IgD-negative memory B cell (primary cell): Measurements from ENCODE around the gene MYH7. TPM values are rescaled to one million over a fixed set of nuclear protein-coding genes. Genes with fewer than 3 reads are reported as not detected.
"Not testable (repeated sequence)": the region's sequence is repeated elsewhere in the genome, so short reads cannot be mapped to it uniquely, and the experiment has no call there.

Source experiments
- H3K27ac Mint-ChIP-seq, 3 donors: one replicate each; pipeline ENCODE4 v1.8.0; 2020 to 2022; ENCODE audit warnings: mild to moderate bottlenecking in 3 of 3, mixed read lengths in 3 of 3, moderate library complexity in 1 of 3
- H3K27me3 Mint-ChIP-seq: one replicate; pipeline ENCODE4 v1.8.0; 2021; ENCODE audit warnings: mixed read lengths
- H3K36me3 Mint-ChIP-seq: one replicate; pipeline ENCODE4 v1.8.0; 2020; ENCODE audit warnings: mild to moderate bottlenecking, mixed read lengths
- H3K4me1 Mint-ChIP-seq, 3 donors: one replicate each; pipeline ENCODE4 v1.8.0; 2020 to 2022; ENCODE audit warnings: mixed read lengths in 3 of 3, mild to moderate bottlenecking in 1 of 3
- H3K4me3 Mint-ChIP-seq, 4 donors: one replicate each; pipeline ENCODE4 v1.8.0; 2020 to 2022; ENCODE audit warnings: mild to moderate bottlenecking in 4 of 4, mixed read lengths in 4 of 4, moderate library complexity in 3 of 4
- H3K9me3 Mint-ChIP-seq, 3 donors: one replicate each; pipeline ENCODE4 v1.8.0; 2020 to 2021; ENCODE audit warnings: mixed read lengths in 3 of 3, mild to moderate bottlenecking in 1 of 3
- polyA plus RNA-seq: library from polyadenylated mRNA; unstranded; fragments of 300-500 nt; fragmentation: Illumina TruSeq; gene quantifications from one replicate; pipeline ENCODE4 v1.2.3, GENCODE V29; 2021

Gene MYH7
- polyA plus RNA-seq, 1 donor from 2014 or later = not detected

GRCh38 chr14:23400496-23401149 lies 34.8 kb downstream of the MYH7 start:
- not testable (repeated sequence) for H3K36me3 Mint-ChIP-seq, H3K4me1 Mint-ChIP-seq, H3K27ac Mint-ChIP-seq, H3K9me3 Mint-ChIP-seq, H3K4me3 Mint-ChIP-seq
- peaks cover 21% of the 10 kb centered on the region for H3K27me3 Mint-ChIP-seq

DNA sequence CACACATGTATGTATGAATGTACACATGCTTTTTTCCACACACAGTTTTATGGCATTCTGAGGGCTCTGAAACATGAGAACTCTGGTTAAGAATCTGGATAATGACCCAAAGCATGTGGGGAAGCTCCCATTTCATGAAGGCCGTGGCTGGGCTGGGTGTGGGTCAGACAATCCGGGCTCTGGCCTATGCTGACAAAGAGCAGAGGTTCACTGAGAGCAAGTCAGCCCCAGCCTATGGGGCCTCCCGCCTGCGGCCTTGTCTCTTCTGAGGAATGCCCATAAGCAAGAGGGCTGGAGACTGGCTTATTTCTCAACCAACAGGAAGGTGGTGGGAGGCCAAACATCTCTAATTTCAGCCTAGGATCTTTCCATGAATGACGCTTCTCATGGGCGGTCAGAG lies 35.9 kb downstream of the MYH7 start:
- H3K27ac Mint-ChIP-seq = no peak overlapping the region
- peaks cover 0 to 2% (median 0%) of the 10 kb centered on the region in 3 donors for H3K4me1 Mint-ChIP-seq
- H3K4me3 Mint-ChIP-seq = no peak overlapping the region
- no peaks in the 10 kb centered on the region for H3K36me3 Mint-ChIP-seq
- peaks cover 11% of the 10 kb centered on the region for H3K27me3 Mint-ChIP-seq
- no peaks in the 10 kb centered on the region for H3K9me3 Mint-ChIP-seq

DNA sequence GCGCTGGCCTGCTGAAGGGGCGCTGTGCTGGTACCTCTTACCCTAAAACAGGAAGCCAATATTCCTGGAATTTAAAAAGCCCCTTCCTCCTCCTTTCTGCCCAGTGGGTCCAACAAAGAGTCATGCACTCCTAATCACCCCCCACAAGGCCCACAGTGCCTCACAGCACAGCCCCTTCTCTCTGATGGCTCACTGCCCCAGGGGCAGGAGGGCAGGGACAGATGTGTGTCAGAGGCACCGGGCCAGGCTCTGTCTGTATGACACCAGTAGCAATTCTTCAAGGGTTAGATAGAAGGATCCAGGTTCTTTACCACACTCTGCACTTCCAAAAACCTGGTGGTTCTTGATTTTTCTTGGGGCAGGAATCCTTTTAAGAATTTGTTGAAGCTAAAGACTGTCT lies 36.3 kb downstream of the MYH7 start:
- Mint-ChIP-seq H3K36me3 (no peaks in the 10 kb centered on the region), H3K27me3 (peaks cover 11% of the 10 kb centered on the region), H3K9me3 (no peaks in the 10 kb centered on the region), H3K4me1 (peaks cover 0 to 2% (median 0%) of the 10 kb centered on the region in 3 donors), H3K4me3 (no peak overlapping the region), H3K27ac (peak overlapping the region in 1 of 3 donors; percentile 27)

GRCh38 chr14:23398348-23398747 lies 37.1 kb downstream of the MYH7 start:
- Mint-ChIP-seq H3K36me3 (no peaks in the 10 kb centered on the region), H3K4me3 (no peak overlapping the region), H3K9me3 (no peaks in the 10 kb centered on the region), H3K4me1 (peaks cover 0 to 2% (median 0%) of the 10 kb centered on the region in 3 donors), H3K27ac (peak overlapping the region in 1 of 3 donors; percentile 27), H3K27me3 (peaks cover 9% of the 10 kb centered on the region)

DNA sequence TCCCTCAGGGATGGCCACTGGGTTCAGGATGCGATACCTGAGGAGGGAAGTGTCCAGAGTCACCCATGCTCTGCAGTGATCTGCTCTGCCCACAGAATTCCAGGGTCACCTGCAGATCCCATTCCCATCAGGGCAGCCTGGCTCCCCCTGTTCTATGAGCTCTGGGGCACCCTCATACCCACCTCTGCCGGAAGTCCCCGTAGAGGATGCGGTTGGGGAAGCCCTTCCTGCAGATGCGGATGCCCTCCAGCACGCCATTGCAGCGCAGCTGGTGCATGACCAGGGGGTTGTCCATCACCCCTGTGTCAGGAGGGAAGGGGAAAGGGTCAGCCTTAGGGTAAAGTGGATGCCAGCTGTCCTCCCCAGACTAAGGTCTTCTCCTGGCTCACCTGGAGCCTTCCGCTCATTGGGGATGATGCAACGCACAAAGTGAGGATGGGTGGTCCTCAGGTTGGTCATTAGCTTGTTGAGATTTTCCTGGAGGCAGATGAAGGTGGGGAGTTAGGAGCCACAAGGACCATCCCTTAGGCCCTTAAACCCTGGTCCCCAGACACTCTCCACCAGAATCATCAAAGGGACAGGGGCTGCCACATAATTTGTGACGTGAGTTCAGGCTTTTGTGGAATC lies 38.6 kb downstream of the MYH7 start:
- Mint-ChIP-seq H3K27ac (no peak overlapping the region), H3K36me3 (no peaks in the 10 kb centered on the region), H3K27me3 (peaks cover 9% of the 10 kb centered on the region), H3K4me1 (peaks cover 0 to 2% (median 0%) of the 10 kb centered on the region in 3 donors), H3K9me3 (no peaks in the 10 kb centered on the region), H3K4me3 (peak overlapping the region in 1 of 4 donors; percentile 17)

GRCh38 chr14:23396126-23396525 lies 39.3 kb downstream of the MYH7 start:
- peaks cover 4% of the 10 kb centered on the region for H3K27me3 Mint-ChIP-seq
- H3K9me3 Mint-ChIP-seq = no peaks in the 10 kb centered on the region
- no peak overlapping the region for H3K4me3 Mint-ChIP-seq
- peaks cover 0 to 2% (median 0%) of the 10 kb centered on the region in 3 donors for H3K4me1 Mint-ChIP-seq
- no peaks in the 10 kb centered on the region for H3K36me3 Mint-ChIP-seq
- no peak overlapping the region for H3K27ac Mint-ChIP-seq

DNA sequence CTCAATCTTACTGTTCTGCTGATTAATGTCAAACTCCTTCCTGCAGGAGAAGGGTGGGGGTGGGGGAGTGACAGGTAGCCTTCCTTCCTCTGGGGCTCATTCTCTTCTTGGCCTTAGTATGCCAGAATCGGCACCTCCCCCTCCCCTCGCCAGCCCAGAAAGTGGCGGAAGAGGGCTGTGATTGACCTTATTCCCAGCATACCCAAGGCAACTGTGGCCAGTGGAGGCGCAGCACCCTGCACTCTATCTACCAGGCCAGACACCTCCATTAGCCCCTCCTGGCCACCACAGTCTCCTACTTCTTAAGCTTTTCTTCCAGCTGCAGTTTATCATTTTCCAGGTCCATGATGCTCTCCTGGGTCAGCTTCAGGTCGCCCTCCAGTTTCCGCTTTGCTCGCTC lies 42.8 kb downstream of the MYH7 start:
- Mint-ChIP-seq H3K4me1 (peaks cover 0 to 2% (median 0%) of the 10 kb centered on the region in 3 donors), H3K27me3 (peaks cover 14% of the 10 kb centered on the region), H3K4me3 (no peak overlapping the region), H3K27ac (peak overlapping the region in 1 of 3 donors; percentile 41), H3K9me3 (no peaks in the 10 kb centered on the region), H3K36me3 (no peaks in the 10 kb centered on the region)

DNA sequence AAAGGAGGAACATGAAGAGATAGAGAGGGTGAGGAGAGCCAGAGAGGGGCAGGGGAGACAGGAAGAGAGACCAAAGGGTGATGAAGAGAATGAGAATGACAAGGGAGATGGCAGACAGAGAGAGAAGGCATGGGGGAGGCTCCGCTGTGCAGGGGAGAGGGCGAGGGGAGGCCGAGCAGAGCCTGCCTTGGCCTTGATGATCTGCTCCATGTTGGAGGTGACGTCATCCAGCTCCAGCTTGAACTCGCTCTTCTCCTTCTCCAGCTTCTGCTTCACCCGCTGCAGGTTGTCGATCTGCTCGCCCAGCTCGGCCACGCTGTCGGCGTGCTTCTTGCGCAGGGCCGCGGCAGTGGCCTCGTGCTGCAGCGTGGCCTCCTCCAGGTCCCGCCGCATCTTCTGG lies 45.6 kb downstream of the MYH7 start:
- H3K27me3 Mint-ChIP-seq = peaks cover 18% of the 10 kb centered on the region
- H3K9me3 Mint-ChIP-seq, H3K4me3 Mint-ChIP-seq: not testable (repeated sequence)

GRCh38 chr14:23389396-23389795 lies 46.1 kb downstream of the MYH7 start:
- Mint-ChIP-seq H3K4me1 (no peaks in the 10 kb centered on the region), H3K36me3 (no peaks in the 10 kb centered on the region), H3K4me3 (no peak overlapping the region), H3K9me3 (no peaks in the 10 kb centered on the region), H3K27me3 (peaks cover 19% of the 10 kb centered on the region), H3K27ac (no peak overlapping the region)

More for the DNA sequence above, 45.6 kb downstream of the MYH7 start:
- H3K4me1 Mint-ChIP-seq, H3K36me3 Mint-ChIP-seq, H3K27ac Mint-ChIP-seq: not testable (repeated sequence)

GRCh38 chr14:23388996-23389395 lies 46.5 kb downstream of the MYH7 start:
- Mint-ChIP-seq H3K27ac (no peak overlapping the region), H3K4me1 (no peaks in the 10 kb centered on the region), H3K9me3 (no peaks in the 10 kb centered on the region), H3K27me3 (peaks cover 19% of the 10 kb centered on the region), H3K4me3 (no peak overlapping the region), H3K36me3 (no peaks in the 10 kb centered on the region)

DNA sequence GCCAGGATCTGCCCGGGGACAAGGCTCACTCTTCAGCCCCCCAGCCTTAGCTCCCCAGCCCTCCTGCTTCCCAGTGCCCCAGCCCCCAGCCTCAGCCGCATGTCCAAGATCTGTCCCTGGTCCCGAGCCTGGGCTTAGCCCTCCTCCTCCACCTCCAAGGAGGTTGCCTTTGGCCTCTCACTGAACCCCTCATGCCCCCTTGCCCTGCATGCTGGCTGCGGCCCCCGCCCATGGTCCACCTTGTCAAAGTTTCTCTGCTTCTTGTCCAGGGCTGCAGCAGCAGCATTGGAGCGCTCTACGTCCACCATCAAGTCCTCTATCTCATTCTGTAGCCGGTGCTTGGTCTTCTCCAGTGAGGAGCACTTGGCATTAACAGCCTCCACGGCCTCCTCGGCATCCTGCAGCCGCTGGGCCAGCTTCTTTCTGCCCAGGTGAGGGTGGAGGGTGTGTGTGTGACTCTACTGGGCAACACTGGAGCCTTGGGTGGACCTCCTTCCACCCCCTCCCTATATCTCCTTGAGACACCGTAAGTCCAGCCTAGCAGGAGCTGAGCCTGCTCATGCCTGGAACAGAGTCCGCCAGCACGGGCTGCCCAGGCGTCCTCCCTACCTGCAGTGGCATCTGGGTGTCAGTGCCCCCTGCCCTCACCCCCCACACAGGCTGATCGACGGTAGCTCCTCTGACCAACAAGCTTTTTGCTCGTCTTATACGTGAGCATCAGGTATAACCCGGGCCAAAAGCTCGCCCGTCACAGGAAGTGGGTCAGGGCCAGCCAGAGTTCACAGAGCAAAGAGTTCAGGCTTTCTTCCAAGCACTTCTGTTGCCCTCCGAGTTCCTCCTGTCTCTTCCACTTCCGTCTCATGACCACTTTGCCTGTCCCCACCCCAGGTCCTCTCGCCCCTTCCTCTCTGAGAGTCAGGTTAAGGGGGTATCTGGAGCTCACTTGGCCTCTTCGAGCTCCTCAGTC lies 47.3 kb downstream of the MYH7 start:
- no peak overlapping the region for H3K27ac Mint-ChIP-seq
- H3K4me1 Mint-ChIP-seq = no peaks in the 10 kb centered on the region
- no peak overlapping the region for H3K4me3 Mint-ChIP-seq
- no peaks in the 10 kb centered on the region for H3K9me3 Mint-ChIP-seq
- no peaks in the 10 kb centered on the region for H3K36me3 Mint-ChIP-seq
- H3K27me3 Mint-ChIP-seq = peaks cover 17% of the 10 kb centered on the region

- H3K4me1 Mint-ChIP-seq = no peaks in the 10 kb centered on the region
- peaks cover 23% of the 10 kb centered on the region for H3K27me3 Mint-ChIP-seq
- H3K36me3 Mint-ChIP-seq = no peaks in the 10 kb centered on the region
- no peak overlapping the region for H3K4me3 Mint-ChIP-seq
- H3K9me3 Mint-ChIP-seq = no peaks in the 10 kb centered on the region
- no peak overlapping the region for H3K27ac Mint-ChIP-seq
Observed at GRCh38 chr14:23386999-23387398, 48.5 kb downstream of the MYH7 start.

DNA sequence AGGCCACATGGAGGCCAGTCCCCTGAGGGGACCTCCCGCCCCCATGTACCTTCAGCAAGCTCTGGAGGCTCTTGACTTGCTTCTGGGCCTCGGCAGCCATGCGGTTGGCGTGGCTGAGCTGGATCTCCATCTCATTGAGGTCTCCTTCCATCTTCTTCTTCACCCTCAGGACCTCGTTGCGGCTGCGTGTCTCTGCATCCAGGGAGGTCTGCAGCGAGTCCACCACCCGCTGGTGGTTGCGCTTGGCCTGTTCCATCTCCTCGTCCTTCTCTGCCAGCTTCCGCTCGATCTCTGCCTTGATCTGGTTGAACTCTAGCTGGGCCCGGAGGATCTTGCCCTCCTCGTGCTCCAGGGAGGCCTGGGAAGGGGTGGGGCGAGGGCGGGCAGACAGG lies 49.2 kb downstream of the MYH7 start:
- H3K27ac Mint-ChIP-seq = not testable (repeated sequence)

GRCh38 chr14:23385642-23386265 lies 49.7 kb downstream of the MYH7 start:
- Mint-ChIP-seq H3K9me3 (no peaks in the 10 kb centered on the region), H3K36me3 (no peaks in the 10 kb centered on the region), H3K4me1 (no peaks in the 10 kb centered on the region), H3K4me3 (no peak overlapping the region), H3K27me3 (peaks cover 29% of the 10 kb centered on the region), H3K27ac (no peak overlapping the region)

More for the DNA sequence above, 49.2 kb downstream of the MYH7 start:
- H3K4me1 Mint-ChIP-seq, H3K9me3 Mint-ChIP-seq, H3K4me3 Mint-ChIP-seq, H3K36me3 Mint-ChIP-seq: not testable (repeated sequence)
- H3K27me3 Mint-ChIP-seq = peaks cover 30% of the 10 kb centered on the region

DNA sequence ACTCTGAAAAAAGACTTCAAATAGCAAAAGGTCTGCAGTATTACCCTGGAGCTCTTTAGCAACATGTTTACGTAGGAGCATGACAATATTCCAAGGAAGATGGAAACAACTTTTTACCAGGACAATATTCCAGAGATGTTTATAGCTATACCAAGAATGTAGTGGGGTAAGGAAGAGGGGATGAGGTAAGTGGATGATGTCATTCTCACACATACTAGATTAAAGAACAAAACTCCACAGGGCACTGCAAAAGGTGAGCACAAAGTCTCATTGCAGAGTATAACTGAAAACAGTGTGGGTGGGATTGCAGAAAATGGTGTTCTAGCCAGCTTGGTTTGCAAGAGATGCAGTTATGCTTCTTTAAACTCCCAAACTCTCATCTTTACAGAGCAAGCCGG lies 50.2 kb downstream of the MYH7 start:
- H3K4me1 Mint-ChIP-seq = no peaks in the 10 kb centered on the region
- no peak overlapping the region for H3K4me3 Mint-ChIP-seq
- peaks cover 28% of the 10 kb centered on the region for H3K27me3 Mint-ChIP-seq
- no peak overlapping the region for H3K27ac Mint-ChIP-seq
- H3K36me3 Mint-ChIP-seq = no peaks in the 10 kb centered on the region
- no peaks in the 10 kb centered on the region for H3K9me3 Mint-ChIP-seq
